SIG-M5 treated with dmso at 0.1 percent for 504 hours (cell line): ENCODE measurements around the gene KRT28.
"Not testable (repeated sequence)": the region's sequence is repeated elsewhere in the genome, so short reads cannot be mapped to it uniquely, and the experiment has no call there.

Experiments
- DNase-seq: peaks from one replicate; lab custom pipeline; 2025; ENCODE audit not compliant: unreplicated experiment; lab: John Stamatoyannopoulos, UW

Gene KRT28

DNA sequence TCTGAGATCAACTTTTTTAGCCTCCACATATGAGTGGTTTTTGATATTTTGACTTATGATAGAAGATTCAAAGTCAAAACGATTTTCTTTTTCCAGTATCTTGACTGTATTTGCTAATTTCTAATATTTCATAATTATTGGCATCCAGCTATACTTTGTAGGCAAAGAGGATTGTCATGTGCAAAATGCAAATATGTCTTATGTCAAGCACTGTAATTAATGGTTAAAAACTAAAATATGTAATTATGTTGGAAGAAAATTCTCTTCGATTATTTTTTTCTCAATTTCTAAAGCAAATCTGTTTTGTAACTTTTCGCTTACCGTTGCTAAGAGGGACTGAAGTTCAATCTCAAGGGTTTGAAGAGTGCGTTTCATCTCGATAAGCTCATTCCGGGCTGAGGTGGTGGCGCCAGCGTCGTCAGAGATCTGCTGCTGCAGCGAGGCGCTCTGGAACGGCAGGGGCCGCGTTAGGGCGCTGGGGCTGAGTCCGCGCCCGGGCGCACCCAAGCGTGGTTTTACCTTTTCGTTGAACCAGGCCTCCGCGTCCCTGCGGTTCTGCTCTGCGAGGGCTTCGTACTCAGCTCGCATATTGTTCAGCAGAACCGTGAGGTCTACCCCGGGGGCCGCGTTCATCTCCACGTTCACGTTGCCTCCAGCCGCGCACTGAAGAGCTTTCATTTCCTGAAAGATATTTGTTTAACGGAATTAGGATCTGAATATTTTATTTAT lies 20.4 kb downstream of the KRT28 start:
- DNase-seq, result no peak

DNA sequence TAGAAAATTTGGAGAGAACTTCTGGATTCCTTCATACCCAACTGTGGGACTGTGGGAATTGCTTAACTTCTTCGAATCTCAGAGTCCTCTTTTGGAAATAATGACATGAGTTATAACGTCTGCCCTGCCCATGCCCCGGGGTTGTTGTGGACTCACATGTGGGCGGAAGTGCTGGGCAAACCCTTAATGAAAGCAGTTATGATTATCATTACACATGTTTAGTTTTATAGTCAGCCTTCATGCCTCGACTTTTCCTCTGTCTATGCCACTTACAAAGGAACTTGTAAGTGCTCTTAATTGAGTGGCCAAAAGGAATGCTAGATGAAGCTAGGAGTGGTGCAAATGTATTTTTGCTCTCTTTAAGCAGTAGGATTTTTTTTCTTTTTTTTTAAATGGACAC lies 21.3 kb downstream of the KRT28 start:
- no peak for DNase-seq

- no peak for DNase-seq
Observed at GRCh38 chr17:40777971-40778370, 21.8 kb downstream of the KRT28 start.

GRCh38 chr17:40777459-40777858 lies 22.3 kb downstream of the KRT28 start:
- DNase-seq, result no peak

DNA sequence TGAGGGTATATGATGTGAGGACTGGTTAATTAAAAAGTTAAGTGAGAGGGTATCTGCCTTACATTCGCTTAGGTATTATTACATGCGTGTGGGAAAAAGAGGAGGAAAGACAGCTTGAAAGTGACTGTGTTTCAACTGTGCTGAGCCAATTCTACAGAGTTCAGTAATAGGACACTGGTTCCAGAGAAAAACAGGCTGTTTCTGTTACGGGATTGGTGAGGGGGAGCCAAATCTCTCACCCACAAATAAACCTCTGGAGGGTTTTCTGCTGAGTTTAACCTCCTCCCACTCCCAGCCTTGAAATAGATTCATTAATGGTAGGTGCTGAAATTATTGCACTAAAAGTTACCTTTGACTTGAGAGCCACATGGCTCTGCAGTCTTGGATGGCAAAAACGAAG lies 23.8 kb downstream of the KRT28 start:
- no peak for DNase-seq

GRCh38 chr17:40772101-40772500 lies 27.7 kb downstream of the KRT28 start, which contains the start of gene KRT26:
KRT26 (minus strand) TSS chr17:40772201; CDS start chr17:40772113, 88 bp downstream.
- no peak for DNase-seq

DNA sequence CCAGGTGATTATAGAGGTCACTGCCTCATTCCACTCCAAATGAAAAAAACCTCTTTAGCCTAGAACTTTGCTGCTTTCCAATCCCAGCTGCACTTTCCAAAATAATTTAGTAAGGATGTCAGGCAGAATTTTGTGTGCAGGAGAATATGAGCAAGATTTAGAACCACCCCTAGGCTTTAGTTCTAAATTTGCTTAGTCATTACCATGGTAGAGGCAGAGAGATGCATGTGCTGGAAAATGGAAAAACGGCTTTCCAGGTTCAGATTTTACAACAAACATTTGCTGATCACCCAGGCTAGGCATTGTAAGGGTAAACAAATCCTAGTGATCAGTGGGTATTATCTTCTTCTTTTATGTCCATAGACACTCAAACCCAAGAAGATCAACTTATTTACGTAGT lies 34.1 kb downstream of the KRT28 start:
- no peak for DNase-seq

GRCh38 chr17:40763752-40764151 lies 36.0 kb downstream of the KRT28 start:
- no peak for DNase-seq

- DNase-seq, result no peak
Observed at GRCh38 chr17:40760105-40761016, 39.4 kb downstream of the KRT28 start.

GRCh38 chr17:40755231-40755630 lies 44.5 kb downstream of the KRT28 start, which contains the start of gene KRT25:
KRT25 (minus strand) TSS chr17:40755331; CDS start chr17:40755271, 60 bp downstream.
- DNase-seq, result no peak

DNA sequence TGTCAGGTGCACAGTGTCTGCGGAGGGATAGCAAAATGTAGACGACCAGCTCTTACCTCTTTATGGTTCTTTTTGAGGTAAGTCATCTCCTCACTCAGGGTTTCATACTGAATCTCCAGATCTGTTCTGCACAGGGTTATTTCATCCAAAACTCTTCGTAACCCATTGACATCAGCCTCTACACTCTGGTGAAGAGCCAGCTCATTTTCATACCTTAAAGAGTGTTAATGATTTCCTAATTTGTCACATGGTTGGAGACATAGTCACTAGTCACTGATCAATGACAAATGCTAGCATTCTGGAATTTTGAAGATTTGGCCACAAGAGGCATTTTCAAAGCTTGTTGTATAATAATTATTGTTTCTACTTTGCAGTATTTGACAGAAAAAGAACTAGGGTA lies 46.0 kb downstream of the KRT28 start:
- no peak for DNase-seq

GRCh38 chr17:40751065-40751464 lies 48.7 kb downstream of the KRT28 start:
- no peak for DNase-seq

- no peak for DNase-seq
Observed at GRCh38 chr17:40750391-40750790, 49.4 kb downstream of the KRT28 start.

GRCh38 chr17:40748666-40749065 lies 51.1 kb downstream of the KRT28 start:
- DNase-seq, result not testable (repeated sequence)
